ENCODE data around the gene SDR39U1. TPM values are rescaled to one million over a fixed set of nuclear protein-coding genes. Genes with fewer than 3 reads are reported as not detected.

Gene SDR39U1
- total RNA-seq, 1 donor from 2014 or later = 34.9 TPM

- no peak overlapping the region for H3K27ac Mint-ChIP-seq (ENCODE audit: unreplicated experiment)
- no peaks in the 10 kb centered on the region for H3K9me3 Mint-ChIP-seq (ENCODE audit: unreplicated experiment)
- H3K27me3 Mint-ChIP-seq (ENCODE audit: unreplicated experiment) = peaks cover 10% of the 10 kb centered on the region
- H3K4me1 Mint-ChIP-seq (ENCODE audit: unreplicated experiment) = peaks cover 41% of the 10 kb centered on the region
- TF ChIP-seq CTCF (IDR thresholded peaks at IDR 0.05; ENCODE audit: unreplicated experiment) = no peak
- H3K36me3 Mint-ChIP-seq (ENCODE audit: low read depth, unreplicated experiment) = peaks cover under 1% of the 10 kb centered on the region
- no peak for DNase-seq (ENCODE audit: low spot score)
- no peak overlapping the region for H3K4me3 Mint-ChIP-seq (ENCODE audit: unreplicated experiment)
Observed at GRCh38 chr14:24398293-24398652, 44.3 kb downstream of the SDR39U1 start.

- no peak for DNase-seq (ENCODE audit: low spot score)
- H3K27ac Mint-ChIP-seq (ENCODE audit: unreplicated experiment) = peak overlapping the region; percentile 70
- H3K36me3 Mint-ChIP-seq (ENCODE audit: low read depth, unreplicated experiment) = no peaks in the 10 kb centered on the region
- peak overlapping the region; percentile 61 for H3K4me3 Mint-ChIP-seq (ENCODE audit: unreplicated experiment)
- peaks cover 36% of the 10 kb centered on the region for H3K4me1 Mint-ChIP-seq (ENCODE audit: unreplicated experiment)
- H3K9me3 Mint-ChIP-seq (ENCODE audit: unreplicated experiment) = no peaks in the 10 kb centered on the region
- TF ChIP-seq CTCF (IDR thresholded peaks at IDR 0.05; ENCODE audit: unreplicated experiment) = no peak
- peaks cover 10% of the 10 kb centered on the region for H3K27me3 Mint-ChIP-seq (ENCODE audit: unreplicated experiment)
Observed at GRCh38 chr14:24397639-24398292, 44.8 kb downstream of the SDR39U1 start.

GRCh38 chr14:24395609-24396582 lies 46.7 kb downstream of the SDR39U1 start:
- TF ChIP-seq CTCF (IDR thresholded peaks at IDR 0.05; ENCODE audit: unreplicated experiment) = no peak
- Mint-ChIP-seq H3K36me3 (ENCODE audit: low read depth, unreplicated experiment) (no peaks in the 10 kb centered on the region), H3K4me1 (ENCODE audit: unreplicated experiment) (peaks cover 32% of the 10 kb centered on the region), H3K27me3 (ENCODE audit: unreplicated experiment) (peaks cover 8% of the 10 kb centered on the region), H3K27ac (ENCODE audit: unreplicated experiment) (no peak overlapping the region), H3K9me3 (ENCODE audit: unreplicated experiment) (no peaks in the 10 kb centered on the region), H3K4me3 (ENCODE audit: unreplicated experiment) (no peak overlapping the region)
- no peak for DNase-seq (ENCODE audit: low spot score)

GRCh38 chr14:24394275-24394674 lies 48.3 kb downstream of the SDR39U1 start:
- Mint-ChIP-seq H3K4me3 (ENCODE audit: unreplicated experiment) (no peak overlapping the region), H3K4me1 (ENCODE audit: unreplicated experiment) (peaks cover 29% of the 10 kb centered on the region), H3K27me3 (ENCODE audit: unreplicated experiment) (peaks cover 3% of the 10 kb centered on the region), H3K27ac (ENCODE audit: unreplicated experiment) (no peak overlapping the region), H3K9me3 (ENCODE audit: unreplicated experiment) (no peaks in the 10 kb centered on the region), H3K36me3 (ENCODE audit: low read depth, unreplicated experiment) (no peaks in the 10 kb centered on the region)
- no peak for DNase-seq (ENCODE audit: low spot score)
- TF ChIP-seq CTCF (IDR thresholded peaks at IDR 0.05; ENCODE audit: unreplicated experiment) = no peak

Data from endothelial cell (in vitro differentiated cells).